Endothelial cell of umbilical vein (primary cell): ENCODE measurements around the gene KLB. TPM values are rescaled to one million over a fixed set of nuclear protein-coding genes. Genes with fewer than 3 reads are reported as not detected.

Source experiments
- BruUV-seq: library from RNA; stranded (reverse); fragments of 400-500 nt; replicated peaks from 2 replicates; lab custom pipeline; 2021; lab: Mats Ljungman, UMichigan
- CTCF ChIA-PET: fragments of 300-600, 350-600 bp; sonication (Branson Sonifier 250); formaldehyde crosslinking; loops from one replicate; lab custom pipeline; 2021; ENCODE audit warnings: antibody characterized with exemption, inconsistent platforms; lab: Charles Lee
- POLR2A ChIA-PET: fragments of 300-600, 350-600 bp; sonication (Branson Sonifier 250); formaldehyde crosslinking; loops from one replicate; lab custom pipeline; 2021; ENCODE audit warnings: antibody characterized with exemption, inconsistent platforms; lab: Charles Lee
- DNase-seq: peaks from one replicate; pipeline ENCODE4 v3.0.0-alpha.2; 2011; ENCODE audit warnings: low read depth, low spot score
- FAIRE-seq: peaks from 2 replicates; lab custom pipeline; 2011; peaks lifted over from hg19 to GRCh38; lab: Jason Lieb, UNC
- H2AFZ ChIP-seq: 2 replicates; pipeline ENCODE4 v1.6.0; 2012; ENCODE audit warnings: low read depth, low read length, control low read depth, inconsistent platforms
- H3K27ac ChIP-seq: 2 replicates; pipeline ENCODE4 v1.5.1; 2011; ENCODE audit warnings: low read depth, mild to moderate bottlenecking, control low read depth, low read length, moderate library complexity; ENCODE audit not compliant: insufficient read depth
- H3K27me3 ChIP-seq, 2 experiments: 2 replicates each; pipeline versions ENCODE4 v1.6.0 to v1.6.1; 2011; ENCODE audit warnings: low read length in 2 of 2, mixed read lengths in 1 of 2; ENCODE audit not compliant: control insufficient read depth in 2 of 2, insufficient read depth in 2 of 2
- H3K36me3 ChIP-seq, 2 experiments: 2 replicates in 1 of 2; 3 replicates in 1 of 2; pipeline ENCODE4 v1.5.1; 2011; ENCODE audit warnings: low read length in 2 of 2, mild to moderate bottlenecking in 1 of 2, moderate library complexity in 1 of 2; ENCODE audit not compliant: control insufficient read depth in 2 of 2, insufficient read depth in 2 of 2; ENCODE audit errors: extremely low read depth in 1 of 2
- H3K4me1 ChIP-seq: 3 replicates; pipeline ENCODE4 v1.5.1; 2011; ENCODE audit warnings: mild to moderate bottlenecking, low read length; ENCODE audit not compliant: control insufficient read depth, insufficient read depth; ENCODE audit errors: extremely low read depth
- H3K4me2 ChIP-seq: 2 replicates; pipeline ENCODE4 v1.6.1; 2011; ENCODE audit warnings: low read length, control low read depth, mixed read lengths; ENCODE audit not compliant: insufficient read depth
- H3K4me3 ChIP-seq, 3 experiments: fragments of 200-600 bp in 1 of 3; sonication (generic), shearing (Covaris generic) in 1 of 3; replicated peaks in 1 of 3; 2 replicates each; pipeline ENCODE4 v1.5.1; 2011 to 2016; ENCODE audit warnings: control low read depth in 3 of 3, low read length in 3 of 3, mild to moderate bottlenecking in 2 of 3, inconsistent platforms in 1 of 3, low read depth in 1 of 3, moderate library complexity in 1 of 3; ENCODE audit not compliant: insufficient read depth in 1 of 3
- H3K79me2 ChIP-seq: 2 replicates; pipeline ENCODE4 v1.6.0; 2012; ENCODE audit warnings: low read length, inconsistent platforms; ENCODE audit not compliant: control insufficient read depth, insufficient read depth
- H3K9ac ChIP-seq: replicated peaks from 2 replicates; pipeline ENCODE3; 2011; ENCODE audit warnings: low read length, control low read depth; ENCODE audit not compliant: insufficient read depth; ENCODE audit errors: extremely low read depth
- H3K9me1 ChIP-seq: replicated peaks from 3 replicates; pipeline ENCODE4 v1.6.0; 2011; ENCODE audit warnings: mild to moderate bottlenecking, low read length; ENCODE audit not compliant: control insufficient read depth, insufficient read depth; ENCODE audit errors: extremely low read depth
- H3K9me3 ChIP-seq: replicated peaks from 2 replicates; pipeline ENCODE4 v1.5.1; 2012; ENCODE audit warnings: low read length, inconsistent platforms; ENCODE audit not compliant: control insufficient read depth, insufficient read depth
- H4K20me1 ChIP-seq: replicated peaks from 2 replicates; pipeline ENCODE3; 2011; ENCODE audit warnings: mild to moderate bottlenecking, low read length; ENCODE audit not compliant: control insufficient read depth, insufficient read depth; ENCODE audit errors: extremely low read depth
- EZH2 ChIP-seq: IDR thresholded peaks from 2 replicates; pipeline ENCODE4 v1.6.1; 2012; ENCODE audit warnings: borderline replicate concordance, low read depth, mild to moderate bottlenecking, moderate library complexity, low read length, inconsistent platforms; ENCODE audit not compliant: severe bottlenecking
- FOS ChIP-seq: IDR thresholded peaks from 2 replicates; pipeline ENCODE4 v1.6.1; 2011; ENCODE audit warnings: mild to moderate bottlenecking, low read length, moderate library complexity, borderline replicate concordance; ENCODE audit not compliant: insufficient read depth
- GATA2 ChIP-seq: IDR thresholded peaks from 2 replicates; pipeline ENCODE4 v1.7.0; 2011; ENCODE audit warnings: low read depth, mild to moderate bottlenecking, moderate library complexity, mixed read lengths, low read length; ENCODE audit not compliant: insufficient read length, insufficient read depth
- JUN ChIP-seq: IDR thresholded peaks from 2 replicates; pipeline ENCODE4 v1.6.1; 2011; ENCODE audit warnings: borderline replicate concordance, low read depth; ENCODE audit not compliant: insufficient read length, insufficient read depth
- MYC ChIP-seq: IDR thresholded peaks from one replicate; pipeline ENCODE4 v1.6.1; 2011; ENCODE audit warnings: mild to moderate bottlenecking, low read depth, low read length
- POLR2A ChIP-seq: IDR thresholded peaks from 2 replicates; pipeline ENCODE4 v1.6.1; 2012; ENCODE audit warnings: low read depth, mild to moderate bottlenecking, control low read depth, low read length
- POLR2AphosphoS5 ChIP-seq: IDR thresholded peaks from 2 replicates; pipeline ENCODE4 v1.6.1; 2012; ENCODE audit warnings: low read depth, mild to moderate bottlenecking, control low read depth, low read length, moderate library complexity; ENCODE audit not compliant: insufficient read depth
- dilution Hi-C: fragments of 300-500 bp; cut with MboI; formaldehyde crosslinking; loops from one replicate; pipeline ENCODE4 v1.15.0; 2019; ENCODE audit warnings: low sequenced_read_pairs; ENCODE audit not compliant: extremely low pct_ligation_motif_present
- intact Hi-C: fragments of 100-400 bp; cut with micrococcal nuclease; formaldehyde crosslinking; loops from one replicate; pipeline ENCODE4 v1.10.0; 2022
- polyA plus RNA-seq, 4 experiments: library from polyadenylated mRNA; depleted of rRNA in 3 of 4; stranded (reverse) in 3 of 4; unstranded in 1 of 4; fragments of >200 nt; gene quantifications; 2 replicates each; pipeline versions ENCODE4 v1.2.1 to v1.2.3, GENCODE V29; 2011 to 2012; ENCODE audit warnings: missing spikeins in 1 of 4
- total RNA-seq: library from RNA; stranded (reverse); gene quantifications from 2 replicates; pipeline ENCODE4 v1.2.3, GENCODE V29; 2021
- TF ChIP-seq, protein P1 (sequence below), 2 donors: IDR thresholded peaks; 1 replicate in 1 of 2; 2 replicates in 1 of 2; pipeline ENCODE4 v1.5.1; 2011; ENCODE audit warnings: low read length in 2 of 2, mild to moderate bottlenecking in 2 of 2, moderate library complexity in 2 of 2, control low read depth in 1 of 2, inconsistent platforms in 1 of 2, low read depth in 1 of 2; ENCODE audit not compliant: insufficient read depth in 1 of 2; ENCODE audit errors: extremely low read depth in 1 of 2
- TF ChIP-seq, protein P2 (sequence below): IDR thresholded peaks from 2 replicates; pipeline ENCODE4 v1.6.1; 2011; ENCODE audit not compliant: insufficient read depth, insufficient read length

Gene KLB
- total and polyA plus RNA-seq, 2 donors (not counting 3 experiments of a cell fraction or from before 2014, with no cell fraction given), result 0.01 TPM; not detected in 1

DNA sequence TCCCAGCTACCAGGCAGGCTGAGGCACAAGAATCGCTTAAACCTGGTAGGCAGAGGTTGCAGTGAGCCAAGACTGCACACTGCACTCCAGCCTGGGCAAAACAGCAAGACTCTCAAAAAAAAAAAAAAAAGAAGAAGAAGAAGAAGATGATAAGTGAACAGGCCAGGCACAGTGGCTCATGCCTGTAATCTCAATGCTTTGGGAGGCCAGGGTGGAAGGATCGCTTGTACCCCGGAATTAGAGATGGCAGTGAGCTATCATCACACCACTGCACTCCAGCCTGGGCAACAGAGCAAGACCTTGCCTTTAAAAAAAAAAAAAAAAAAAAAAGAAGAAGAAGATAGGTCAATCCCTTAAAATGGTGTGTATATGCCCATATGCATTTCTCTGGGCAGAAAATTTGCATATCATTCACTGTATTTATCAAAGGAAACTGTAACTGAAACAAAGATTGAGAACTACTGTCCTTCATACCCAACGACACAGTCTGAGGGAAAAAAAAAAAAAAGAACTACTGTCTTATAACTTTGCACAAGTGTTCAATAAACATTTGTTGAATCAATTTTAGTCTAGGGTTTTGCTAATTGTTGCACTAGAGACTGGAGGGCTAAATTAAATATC, 42.8 kb upstream of the KLB start:
- BruUV-seq, result no TSS peak
- Histone ChIP-seq H3K27me3 (no peaks in the 10 kb centered on the region), H3K27ac (no peak overlapping the region), H3K79me2 (peaks cover 65% of the 10 kb centered on the region), H3K4me2 (peak overlapping the region; percentile 9), H3K9me3 (no peaks in the 10 kb centered on the region), H3K9ac (no peak overlapping the region), H3K36me3 (no peaks in the 10 kb centered on the region), H2AFZ (no peak overlapping the region), H3K4me3 (no peak overlapping the region), H4K20me1 (no peaks in the 10 kb centered on the region), H3K9me1 (no peaks in the 10 kb centered on the region), H3K4me1 (peaks cover 11% of the 10 kb centered on the region)
- FAIRE-seq (no peak), DNase-seq (no peak)
- dilution Hi-C loops, result no loop called here
- POLR2A ChIA-PET, result no interaction called here
- intact Hi-C loops, result no loop called here
- CTCF ChIA-PET, result interaction anchor here (0.9 to 1.4 kb wide), 2 partner anchors 8 to 12 kb away, joined by 3 to 4 read pairs; no protein-coding TSS in a partner anchor
- TF ChIP-seq JUN (no peak), GATA2 (no peak), POLR2A (no peak), FOS (no peak), MYC (no peak), EZH2 (no peak), POLR2AphosphoS5 (no peak)
- TF ChIP-seq, protein P1, sequence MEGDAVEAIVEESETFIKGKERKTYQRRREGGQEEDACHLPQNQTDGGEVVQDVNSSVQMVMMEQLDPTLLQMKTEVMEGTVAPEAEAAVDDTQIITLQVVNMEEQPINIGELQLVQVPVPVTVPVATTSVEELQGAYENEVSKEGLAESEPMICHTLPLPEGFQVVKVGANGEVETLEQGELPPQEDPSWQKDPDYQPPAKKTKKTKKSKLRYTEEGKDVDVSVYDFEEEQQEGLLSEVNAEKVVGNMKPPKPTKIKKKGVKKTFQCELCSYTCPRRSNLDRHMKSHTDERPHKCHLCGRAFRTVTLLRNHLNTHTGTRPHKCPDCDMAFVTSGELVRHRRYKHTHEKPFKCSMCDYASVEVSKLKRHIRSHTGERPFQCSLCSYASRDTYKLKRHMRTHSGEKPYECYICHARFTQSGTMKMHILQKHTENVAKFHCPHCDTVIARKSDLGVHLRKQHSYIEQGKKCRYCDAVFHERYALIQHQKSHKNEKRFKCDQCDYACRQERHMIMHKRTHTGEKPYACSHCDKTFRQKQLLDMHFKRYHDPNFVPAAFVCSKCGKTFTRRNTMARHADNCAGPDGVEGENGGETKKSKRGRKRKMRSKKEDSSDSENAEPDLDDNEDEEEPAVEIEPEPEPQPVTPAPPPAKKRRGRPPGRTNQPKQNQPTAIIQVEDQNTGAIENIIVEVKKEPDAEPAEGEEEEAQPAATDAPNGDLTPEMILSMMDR (IDR thresholded peaks at IDR 0.05; ENCODE audit: extremely low read depth in 1 of 2, insufficient read depth in 1 of 2, low read depth in 1 of 2, low read length in 2 of 2), result no peak
- TF ChIP-seq, protein P2, sequence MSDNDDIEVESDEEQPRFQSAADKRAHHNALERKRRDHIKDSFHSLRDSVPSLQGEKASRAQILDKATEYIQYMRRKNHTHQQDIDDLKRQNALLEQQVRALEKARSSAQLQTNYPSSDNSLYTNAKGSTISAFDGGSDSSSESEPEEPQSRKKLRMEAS, result no peak
